ENCODE results near the gene FUCA1. TPM values are rescaled to one million over a fixed set of nuclear protein-coding genes. Genes with fewer than 3 reads are reported as not detected.
A peak's percentile ranks its signal among the peaks of the same experiment; 100 is the strongest.

The FUCA1 gene
- total and polyA plus RNA-seq, 2 donors (not counting 3 experiments of a cell fraction or from before 2014, with no cell fraction given), result 4.9 to 5.6 TPM

DNA sequence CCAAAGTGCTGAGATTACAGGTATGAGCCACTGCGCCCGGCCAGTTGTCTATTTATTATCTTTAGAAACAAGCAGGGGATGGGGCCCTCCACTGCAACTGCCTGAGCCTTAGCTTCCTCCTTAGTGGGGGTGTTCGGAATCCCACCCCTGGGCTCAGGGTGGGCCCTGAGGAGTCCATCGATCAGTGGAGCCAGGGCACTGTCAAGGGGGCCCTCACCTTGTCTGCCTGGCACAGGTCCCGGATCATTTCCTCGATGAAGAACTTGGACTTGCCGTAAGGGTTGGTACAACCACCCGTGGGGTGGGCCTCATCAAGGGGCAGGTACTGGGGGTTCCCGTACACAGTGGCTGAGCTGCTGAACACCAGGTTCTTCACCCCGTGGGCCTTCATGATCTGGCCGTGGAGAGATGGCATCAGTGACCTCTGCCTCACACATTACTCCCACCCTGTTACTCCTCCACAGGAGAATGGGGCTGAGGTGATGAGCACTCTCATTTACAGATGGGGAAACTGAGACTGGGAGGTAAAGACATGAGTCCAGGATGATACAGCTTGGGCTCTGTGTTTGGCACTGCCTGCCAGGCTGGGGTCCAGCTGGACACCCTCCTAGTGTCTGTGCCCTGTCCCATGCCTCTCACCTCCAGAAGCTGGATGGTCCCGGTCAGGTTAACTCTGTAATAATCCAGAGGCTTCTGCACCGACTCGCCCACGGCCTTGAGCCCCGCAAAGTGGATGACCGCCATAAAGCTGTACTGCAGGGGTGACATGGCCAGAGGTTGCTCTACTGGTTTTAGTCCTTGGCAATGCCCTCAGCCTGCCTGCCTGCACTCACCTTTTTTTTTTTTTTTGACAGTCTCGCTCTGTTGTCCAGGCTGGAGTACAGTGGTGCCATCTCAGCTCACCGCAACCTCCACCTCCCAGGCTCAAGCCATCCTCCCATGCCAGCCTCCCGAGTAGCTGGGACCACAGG is 70.3 kb downstream of the FUCA1 start:
- H3K79me2 ChIP-seq (ENCODE audit: control insufficient read depth, insufficient read depth, low read length), result peaks cover 7% of the 10 kb centered on the region
- peaks cover 15% of the 10 kb centered on the region for H3K4me1 ChIP-seq (ENCODE audit: control insufficient read depth, extremely low read depth, insufficient read depth, low read length)
- CTCF ChIA-PET, result interaction anchor here (2.4 to 4.6 kb wide), 2 partner anchors 20 to 26 kb away, joined by 11 to 43 read pairs; partner anchors contain the start of gene PITHD1
- intact Hi-C loops (cut with micrococcal nuclease), result no loop called here
- TF ChIP-seq JUN (IDR thresholded peaks at IDR 0.05; ENCODE audit: borderline replicate concordance, insufficient read depth, insufficient read length, low read depth) (no peak), POLR2AphosphoS5 (IDR thresholded peaks at IDR 0.05; ENCODE audit: insufficient read depth, low read depth, low read length) (peak; percentile 1)
- H3K27ac ChIP-seq (ENCODE audit: insufficient read depth, low read depth, low read length), result no peak overlapping the region
- no peak overlapping the region for H3K4me2 ChIP-seq (ENCODE audit: insufficient read depth, low read length)
- no peak for DNase-seq (ENCODE audit: low read depth, low spot score)
- no peaks in the 10 kb centered on the region for H3K27me3 ChIP-seq (ENCODE audit: control insufficient read depth in 2 of 2, insufficient read depth in 2 of 2, low read length in 2 of 2)
- no peaks in the 10 kb centered on the region for H3K9me3 ChIP-seq (replicated peaks; ENCODE audit: control insufficient read depth, insufficient read depth, low read length)
- no peak for FAIRE-seq
- no TSS peak for BruUV-seq (replicated peaks)
- no peaks in the 10 kb centered on the region for H4K20me1 ChIP-seq (replicated peaks; ENCODE audit: control insufficient read depth, extremely low read depth, insufficient read depth, low read length)
- POLR2A ChIA-PET, result no interaction called here
- H3K9ac ChIP-seq (replicated peaks; ENCODE audit: extremely low read depth, insufficient read depth, low read length), result no peak overlapping the region
- dilution Hi-C loops (cut with MboI; ENCODE audit: extremely low pct_ligation_motif_present, low sequenced_read_pairs), result no loop called here
- H3K4me3 ChIP-seq (replicated peaks in 1 of 3; ENCODE audit: insufficient read depth in 1 of 3, low read depth in 1 of 3, low read length in 3 of 3), result no peak overlapping the region
- no peak overlapping the region for H2AFZ ChIP-seq (ENCODE audit: low read depth, low read length)
- H3K9me1 ChIP-seq (replicated peaks; ENCODE audit: control insufficient read depth, extremely low read depth, insufficient read depth, low read length), result no peaks in the 10 kb centered on the region
- peaks cover 0 to 39% of the 10 kb centered on the region in 2 experiments for H3K36me3 ChIP-seq (ENCODE audit: control insufficient read depth in 2 of 2, extremely low read depth in 1 of 2, insufficient read depth in 2 of 2, low read length in 2 of 2)

DNA sequence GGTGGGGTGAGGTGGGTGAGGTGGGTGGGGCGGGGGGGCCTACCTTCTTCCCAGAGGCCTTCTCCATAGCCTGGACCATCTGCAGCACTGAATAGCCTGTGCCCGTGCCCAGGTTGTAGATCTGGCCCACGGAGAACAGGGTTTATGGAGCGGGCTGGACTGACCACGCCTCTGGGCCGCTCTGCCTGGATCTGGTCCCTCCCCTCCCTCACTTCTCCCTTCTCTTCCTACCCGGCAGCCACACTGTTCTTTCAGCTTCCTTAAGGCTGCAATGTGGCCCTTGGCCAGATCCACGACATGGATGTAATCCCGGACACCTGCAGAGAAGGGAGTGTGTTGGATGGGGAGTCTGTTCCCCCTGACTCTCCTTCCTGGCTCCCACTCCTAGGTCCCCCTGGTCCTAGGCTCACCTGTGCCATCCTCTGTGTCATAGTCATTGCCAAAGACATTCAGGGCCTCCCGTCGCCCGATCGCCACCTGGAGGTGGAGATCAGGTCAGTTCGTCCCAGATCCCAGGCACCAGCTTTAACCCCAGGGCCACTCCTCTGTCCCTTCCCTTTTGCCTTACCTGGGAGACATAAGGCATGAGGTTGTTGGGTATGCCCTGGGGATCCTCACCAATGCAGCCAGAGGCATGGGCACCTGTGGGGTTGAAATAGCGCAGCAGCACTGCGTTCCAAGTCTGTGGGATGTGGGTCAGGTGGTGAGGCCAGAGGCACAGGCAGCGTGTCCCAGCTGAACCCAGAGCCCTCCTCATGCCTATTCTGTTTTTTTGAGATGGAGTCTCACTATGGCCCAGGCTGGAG is 71.4 kb downstream of the FUCA1 start:
- peaks cover 18% of the 10 kb centered on the region for H3K79me2 ChIP-seq (ENCODE audit: control insufficient read depth, insufficient read depth, low read length)
- dilution Hi-C loops (cut with MboI; ENCODE audit: extremely low pct_ligation_motif_present, low sequenced_read_pairs) (no loop called here), intact Hi-C loops (cut with micrococcal nuclease) (no loop called here)
- CTCF ChIA-PET, result interaction anchor here (4.6 kb wide), 1 partner anchor 25 kb away, joined by 43 read pairs; no protein-coding TSS in a partner anchor
- no peak overlapping the region for H2AFZ ChIP-seq (ENCODE audit: low read depth, low read length)
- no peaks in the 10 kb centered on the region for H3K9me1 ChIP-seq (replicated peaks; ENCODE audit: control insufficient read depth, extremely low read depth, insufficient read depth, low read length)
- no peaks in the 10 kb centered on the region for H3K9me3 ChIP-seq (replicated peaks; ENCODE audit: control insufficient read depth, insufficient read depth, low read length)
- no peak for FAIRE-seq
- TF ChIP-seq CTCF (IDR thresholded peaks at IDR 0.05; ENCODE audit: extremely low read depth in 1 of 2, insufficient read depth in 1 of 2, low read depth in 1 of 2, low read length in 2 of 2) (no peak), POLR2A (IDR thresholded peaks at IDR 0.05; ENCODE audit: low read depth, low read length) (no peak), JUN (IDR thresholded peaks at IDR 0.05; ENCODE audit: borderline replicate concordance, insufficient read depth, insufficient read length, low read depth) (no peak), FOS (IDR thresholded peaks at IDR 0.05; ENCODE audit: borderline replicate concordance, insufficient read depth, low read length) (no peak), GATA2 (IDR thresholded peaks at IDR 0.05; ENCODE audit: insufficient read depth, insufficient read length, low read depth, low read length) (no peak), MYC (IDR thresholded peaks at IDR 0.05; ENCODE audit: low read depth, low read length) (no peak)
- no TSS peak for BruUV-seq (replicated peaks)
- no peaks in the 10 kb centered on the region for H4K20me1 ChIP-seq (replicated peaks; ENCODE audit: control insufficient read depth, extremely low read depth, insufficient read depth, low read length)
- H3K4me2 ChIP-seq (ENCODE audit: insufficient read depth, low read length), result no peak overlapping the region
- H3K4me1 ChIP-seq (ENCODE audit: control insufficient read depth, extremely low read depth, insufficient read depth, low read length), result peaks cover 21% of the 10 kb centered on the region
- DNase-seq (ENCODE audit: low read depth, low spot score), result no peak
- POLR2A ChIA-PET, result interaction anchor here (0.8 kb wide), 1 partner anchor 17 kb away, joined by 3 read pairs; no protein-coding TSS in a partner anchor
- H3K36me3 ChIP-seq (ENCODE audit: control insufficient read depth in 2 of 2, extremely low read depth in 1 of 2, insufficient read depth in 2 of 2, low read length in 2 of 2), result peaks cover 0 to 39% of the 10 kb centered on the region in 2 experiments
- H3K9ac ChIP-seq (replicated peaks; ENCODE audit: extremely low read depth, insufficient read depth, low read length), result no peak overlapping the region
- H3K27me3 ChIP-seq (ENCODE audit: control insufficient read depth in 2 of 2, insufficient read depth in 2 of 2, low read length in 2 of 2), result no peaks in the 10 kb centered on the region
- H3K4me3 ChIP-seq (replicated peaks in 1 of 3; ENCODE audit: insufficient read depth in 1 of 3, low read depth in 1 of 3, low read length in 3 of 3), result no peak overlapping the region
- H3K27ac ChIP-seq (ENCODE audit: insufficient read depth, low read depth, low read length), result no peak overlapping the region
